GM21381 (cell line): Measurements from ENCODE around the gene GRIA3.
"Not testable (repeated sequence)": the region's sequence is repeated elsewhere in the genome, so short reads cannot be mapped to it uniquely, and the experiment has no call there.

Experiments used
- ATAC-seq: cut with Tn5 transposase; IDR thresholded peaks from one replicate; pipeline ENCODE4 v1.9.1; 2021; ENCODE audit warnings: mild to moderate bottlenecking, moderate library complexity; ENCODE audit not compliant: unreplicated experiment

Gene GRIA3

DNA sequence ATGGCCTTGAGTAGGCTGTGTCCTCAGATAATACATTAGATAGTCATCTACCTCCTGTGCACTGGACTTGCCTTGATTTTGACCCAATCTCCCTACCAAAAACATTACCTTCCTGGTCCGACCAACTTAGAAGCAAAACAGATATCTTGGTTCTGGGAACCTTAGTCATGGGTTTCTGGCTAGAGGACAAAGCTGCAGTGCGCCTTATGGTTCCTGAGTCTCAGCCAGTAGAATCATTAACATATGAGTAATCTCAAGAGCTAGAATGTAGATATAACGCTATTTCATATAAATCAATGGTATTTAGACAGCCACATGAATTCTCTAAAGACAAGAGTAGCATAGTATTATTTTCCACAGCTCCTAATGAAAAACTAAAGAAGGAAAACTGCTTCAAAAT is 83.1 kb downstream of the GRIA3 start:
- ATAC-seq: no peak

- ATAC-seq: no peak
Measured at GRCh38 chrX:123271902-123272301, 87.8 kb downstream of the GRIA3 start.

GRCh38 chrX:123272630-123273029 is 88.6 kb downstream of the GRIA3 start:
- no peak for ATAC-seq

DNA sequence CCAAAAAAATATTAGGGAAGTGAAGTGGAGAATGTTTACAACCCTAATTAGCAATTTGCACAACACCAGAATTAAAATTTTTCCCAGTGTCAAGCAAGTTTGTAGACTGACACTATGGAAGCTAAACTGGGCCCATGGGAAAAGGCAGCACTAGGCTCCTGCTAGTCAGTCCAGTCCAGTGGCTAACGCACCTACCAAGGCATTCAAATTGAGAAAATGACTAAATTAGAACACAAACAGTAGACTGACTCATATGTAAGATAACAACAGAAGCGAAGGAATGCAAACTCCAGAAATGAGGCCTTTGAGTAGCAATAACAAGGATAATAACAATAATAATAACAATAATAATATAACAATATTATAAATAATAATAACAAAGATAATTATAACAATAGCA is 90.7 kb downstream of the GRIA3 start:
- ATAC-seq: no peak

DNA sequence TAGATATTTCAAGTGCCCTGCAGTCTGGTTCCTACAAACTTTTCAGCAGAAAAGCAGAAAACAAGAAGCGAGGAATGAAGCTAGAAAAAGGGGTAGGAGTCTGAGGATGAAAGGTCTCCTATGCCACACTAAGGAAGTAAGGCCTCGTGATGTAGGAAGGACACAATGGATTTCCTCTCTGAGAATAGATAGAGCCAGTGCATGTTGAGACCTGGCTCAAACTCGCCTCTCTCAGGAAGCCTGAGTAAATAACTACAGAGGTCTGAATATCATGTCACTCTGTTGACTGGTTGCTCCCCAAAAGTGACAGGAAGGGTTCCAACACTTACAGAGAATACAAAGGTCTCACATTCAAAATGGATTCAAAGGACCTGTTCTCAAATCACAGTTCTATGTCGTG is 93.3 kb downstream of the GRIA3 start:
- no peak for ATAC-seq

DNA sequence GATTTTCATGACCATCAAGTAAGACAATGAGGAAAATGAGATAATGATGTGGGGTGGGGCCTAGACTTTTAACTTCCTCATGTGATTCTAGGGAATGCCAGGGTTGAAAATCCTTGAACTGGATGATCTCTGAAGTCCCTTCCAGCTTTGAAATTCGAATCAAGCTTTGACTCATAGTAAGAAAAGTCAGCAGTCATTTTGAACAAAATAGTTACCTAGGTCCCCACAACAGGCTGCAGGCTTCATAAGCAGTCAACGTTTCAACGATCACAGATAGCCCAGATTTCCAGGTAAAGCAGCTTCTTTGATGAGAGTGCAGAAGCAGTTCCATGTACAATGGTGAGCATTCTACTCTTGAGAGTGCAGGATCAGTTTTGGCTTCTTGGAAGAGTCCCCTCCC is 93.7 kb downstream of the GRIA3 start:
- ATAC-seq: no peak

DNA sequence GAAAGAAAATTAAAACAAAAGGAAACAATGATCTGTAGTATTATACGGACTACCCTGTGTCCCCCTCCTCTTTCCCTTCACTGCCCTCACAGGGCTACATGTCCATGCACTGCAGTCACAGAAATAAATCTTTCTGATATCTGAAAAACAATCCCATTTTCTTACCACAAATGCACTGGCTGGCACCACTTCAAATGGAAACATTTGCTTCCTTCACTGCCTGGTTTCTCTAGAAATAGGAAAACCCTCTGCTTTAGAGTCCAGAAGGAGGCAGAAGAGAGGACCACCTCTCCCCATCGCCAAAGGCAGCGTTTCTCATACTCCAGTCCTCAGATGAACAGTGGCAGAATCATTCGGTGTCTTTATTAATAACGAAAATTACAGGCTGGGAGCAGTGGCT is 98.2 kb downstream of the GRIA3 start:
- no peak for ATAC-seq

- not testable (repeated sequence) for ATAC-seq
Measured at GRCh38 chrX:123283407-123283806, 99.3 kb downstream of the GRIA3 start.

- ATAC-seq: no peak
Measured at GRCh38 chrX:123291623-123292022, 107.5 kb downstream of the GRIA3 start.

DNA sequence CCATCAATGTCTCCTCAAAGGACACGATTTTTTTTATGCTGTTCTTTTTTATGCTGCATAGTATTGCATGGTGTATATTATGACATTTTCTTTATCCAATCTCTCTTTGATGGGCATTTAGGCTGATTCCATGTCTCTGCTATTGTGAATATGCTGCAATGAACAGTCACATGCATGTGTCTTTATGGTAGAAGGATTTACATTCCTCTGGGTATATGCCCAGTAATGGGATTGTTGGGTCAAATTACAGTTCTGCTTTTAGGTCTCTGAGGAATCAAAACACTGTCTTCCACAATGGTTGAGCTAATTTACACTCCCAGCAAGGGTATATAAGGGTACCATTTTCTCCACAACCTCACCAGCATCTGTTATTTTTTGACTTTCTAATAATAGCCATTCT is 113.9 kb downstream of the GRIA3 start:
- no peak for ATAC-seq

DNA sequence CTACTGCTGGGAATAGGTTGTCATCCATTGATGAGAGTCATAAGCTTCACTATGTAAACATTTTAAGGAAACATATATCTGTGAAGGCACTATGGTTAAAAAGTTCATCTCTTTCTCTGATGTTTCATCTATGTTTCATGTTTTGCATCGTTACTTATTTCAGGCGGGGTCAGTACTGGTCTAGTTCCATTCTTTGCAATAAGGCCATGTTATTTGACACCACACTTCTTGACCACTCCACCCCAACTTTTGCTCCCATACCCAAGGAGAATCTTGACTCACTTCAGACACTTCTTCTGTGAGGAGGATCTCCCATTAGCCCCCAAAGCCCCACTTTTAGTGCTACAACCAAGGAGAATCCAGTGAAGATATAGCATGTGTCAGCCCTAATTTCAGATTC is 119.4 kb downstream of the GRIA3 start:
- ATAC-seq: no peak

DNA sequence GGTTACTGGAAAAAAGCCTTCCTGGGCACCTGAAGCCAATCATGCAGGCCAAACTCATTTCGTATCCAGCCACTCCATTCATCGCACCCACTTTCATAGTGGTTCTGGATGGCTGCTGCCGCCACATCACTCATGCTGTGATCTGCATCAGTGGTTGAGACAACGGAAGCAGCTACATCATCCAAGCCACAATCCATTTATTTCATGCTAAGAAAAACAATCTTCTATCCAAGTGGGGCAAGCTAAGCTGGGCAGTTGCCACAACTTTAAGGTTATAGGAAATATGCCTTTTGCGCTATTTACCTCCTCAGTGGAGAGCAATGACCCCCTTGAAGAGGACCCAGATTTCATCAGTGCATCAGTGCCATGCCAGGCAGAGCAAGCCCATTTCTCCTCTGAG is 124.6 kb downstream of the GRIA3 start:
- ATAC-seq: no peak

GRCh38 chrX:123310112-123310511 is 126.0 kb downstream of the GRIA3 start:
- no peak for ATAC-seq

- no peak for ATAC-seq
Measured at GRCh38 chrX:123311486-123311885, 127.4 kb downstream of the GRIA3 start.

DNA sequence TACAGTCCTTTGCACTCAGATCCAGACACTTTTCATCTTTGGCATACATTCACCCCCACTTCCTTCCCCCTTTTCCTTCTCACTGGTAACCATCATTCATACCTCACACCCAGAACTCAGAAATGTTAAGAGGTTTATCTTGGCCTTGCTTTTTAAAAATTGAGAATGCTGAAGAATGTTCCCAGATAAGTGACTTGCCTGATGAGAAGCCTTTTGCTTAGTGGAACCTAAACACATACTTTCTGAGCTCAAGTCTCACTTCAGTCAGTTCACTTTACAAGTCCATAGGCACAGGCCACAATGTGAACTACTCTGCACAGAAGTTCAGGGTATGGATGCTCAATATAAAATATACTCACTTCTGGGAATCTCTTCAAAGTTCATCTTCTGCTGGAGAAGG is 129.4 kb downstream of the GRIA3 start:
- no peak for ATAC-seq

- no peak for ATAC-seq
Measured at GRCh38 chrX:123320622-123321021, 136.5 kb downstream of the GRIA3 start.

- ATAC-seq: no peak
Measured at GRCh38 chrX:123322536-123322935, 138.5 kb downstream of the GRIA3 start.

DNA sequence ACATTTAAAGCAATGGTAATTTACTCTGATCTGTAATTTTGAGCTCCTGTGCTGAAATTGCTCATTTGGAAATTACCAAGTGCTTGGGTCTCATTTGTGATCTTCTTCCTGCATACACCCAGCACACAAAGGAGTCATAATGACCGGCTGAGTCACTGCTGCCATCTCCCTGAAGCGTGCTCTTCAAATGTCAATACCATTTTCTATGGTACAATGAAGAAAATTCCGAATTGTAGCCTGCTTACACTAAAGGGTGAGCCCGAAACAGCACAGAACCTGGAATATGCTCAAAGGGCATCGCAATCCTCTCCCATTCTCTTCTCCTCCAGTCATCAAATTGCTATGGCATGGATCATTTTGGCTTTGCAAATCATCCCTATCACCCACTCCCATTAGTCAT is 140.5 kb downstream of the GRIA3 start:
- no peak for ATAC-seq

DNA sequence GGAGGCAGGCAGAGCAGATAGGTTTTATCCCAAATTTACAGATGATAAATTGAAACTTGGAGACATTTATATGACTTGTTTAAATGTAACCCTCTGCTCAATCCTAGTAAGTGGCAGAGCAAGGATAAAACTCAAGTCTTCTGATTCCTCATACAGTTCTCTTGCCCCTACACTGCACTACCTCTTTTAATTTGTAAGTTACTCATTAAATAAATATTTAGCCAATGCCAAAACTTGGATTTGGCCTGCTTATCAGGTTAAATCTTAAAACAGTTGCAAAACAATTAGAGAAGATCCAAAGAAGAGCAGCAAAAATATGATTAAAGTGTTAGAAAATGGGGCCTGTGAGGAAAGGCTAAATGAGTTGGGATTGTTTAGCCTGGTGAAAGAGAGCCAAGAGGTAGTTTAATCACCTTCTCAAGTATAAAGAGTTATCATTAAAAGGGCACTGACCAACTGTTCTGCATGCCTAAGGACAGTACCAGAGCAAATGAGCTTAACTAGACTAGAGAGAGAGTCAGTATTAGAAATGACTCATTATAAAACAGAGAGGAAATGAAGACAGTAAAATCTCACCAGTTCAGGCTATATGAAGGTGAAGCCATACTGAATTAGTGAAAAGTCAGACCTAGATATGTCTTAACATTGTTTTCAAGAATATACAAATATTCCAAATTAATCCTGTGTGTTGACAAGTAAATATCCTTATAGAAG is 146.3 kb downstream of the GRIA3 start:
- peak; percentile 76 for ATAC-seq

DNA sequence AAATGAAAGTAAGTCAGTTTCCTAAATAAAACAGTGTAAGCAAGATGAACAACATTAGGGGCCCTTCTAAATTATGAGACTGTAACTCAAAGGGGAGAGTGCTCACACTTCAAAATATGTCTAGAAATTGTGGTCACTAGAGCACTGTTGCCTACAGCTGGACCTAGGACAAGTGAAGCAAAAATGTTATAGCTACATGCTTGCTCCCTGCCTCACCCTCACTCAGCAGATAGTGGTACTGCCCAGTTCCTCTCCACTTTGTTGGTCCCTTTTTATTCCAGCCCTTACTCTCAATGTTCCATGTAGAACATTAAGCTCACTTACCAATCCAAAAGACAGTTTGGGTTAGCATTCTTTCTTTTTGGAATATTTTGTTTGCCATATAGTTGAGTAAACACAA is 147.3 kb downstream of the GRIA3 start:
- ATAC-seq: no peak

GRCh38 chrX:123331859-123332258 is 147.8 kb downstream of the GRIA3 start:
- ATAC-seq: no peak

- no peak for ATAC-seq
Measured at GRCh38 chrX:123336666-123337065, 152.6 kb downstream of the GRIA3 start.

- ATAC-seq: no peak
Measured at GRCh38 chrX:123337886-123338639, 154.0 kb downstream of the GRIA3 start.
